ENCODE results near the gene KBTBD7. TPM values are rescaled to one million over a fixed set of nuclear protein-coding genes. Genes with fewer than 3 reads are reported as not detected.

Gene KBTBD7
- total and polyA plus RNA-seq, 2 of the 13 experiments (the other 11 are each of a cell fraction or from before 2014, with no cell fraction given), result 3.6 to 9.0 TPM

- no peak for TF ChIP-seq ZNF784 (CRISPR knock-in tag; IDR thresholded peaks at IDR 0.05; ENCODE audit: borderline replicate concordance)
- no peak for TF ChIP-seq ZNF292 (CRISPR knock-in tag; IDR thresholded peaks at IDR 0.05; ENCODE audit: borderline replicate concordance, low read depth)
- no peak for TF ChIP-seq ZNF44 (CRISPR knock-in tag; IDR thresholded peaks at IDR 0.05)
These were observed 47.3 kb upstream of the KBTBD7 start (continued) for GRCh38 chr13:41241626-41242025.

- H3K4me2 ChIP-seq (ENCODE audit: low read depth, low read length), result no peak overlapping the region
- H3K79me2 ChIP-seq (ENCODE audit: insufficient read depth, low read length), result no peaks in the 10 kb centered on the region
- in situ Hi-C loops (cut with HindIII; ENCODE audit: extremely low pct_ligation_motif_present, low pct_unique_long_range_greater_than_20kb), result no loop called here
- peaks cover 1 to 10% of the 10 kb centered on the region in 2 experiments; a peak in 2 of 5 replicates for H3K36me3 ChIP-seq (replicated peaks in 1 of 2; ENCODE audit: control insufficient read depth in 1 of 2, insufficient read depth in 2 of 2, low read length in 2 of 2)
- BruUV-seq (replicated peaks), result no TSS peak
- WGBS (ENCODE audit: low lambda C conversion rate), result 90% methylated on average over 1 of the region's 1 CpG
- intact Hi-C loops (cut with micrococcal nuclease; ENCODE audit: unreplicated experiment), result no loop called here
- peaks cover 12% of the 10 kb centered on the region for H3K4me1 ChIP-seq (ENCODE audit: insufficient read depth, low read length)
- POLR2A ChIA-PET, result no interaction called here
- H2AFZ ChIP-seq (ENCODE audit: low read length), result no peak overlapping the region
- H3K27me3 ChIP-seq (ENCODE audit: control insufficient read depth in 1 of 2, insufficient read depth in 2 of 2, low read length in 2 of 2), result no peaks in the 10 kb centered on the region
- TF ChIP-seq KDM4B (CRISPR knock-in tag; IDR thresholded peaks at IDR 0.05), result no peak
- H4K20me1 ChIP-seq (ENCODE audit: insufficient read depth, low read length), result no peaks in the 10 kb centered on the region
- no peak for ATAC-seq
- no peak overlapping the region for H3K4me3 ChIP-seq (replicated peaks in 1 of 3; ENCODE audit: insufficient read depth in 1 of 3, low read depth in 2 of 3, low read length in 3 of 3)
- H3K9ac ChIP-seq (ENCODE audit: insufficient read depth, low read depth, low read length), result no peak overlapping the region
- H3K9me3 ChIP-seq (ENCODE audit: low read length), result no peaks in the 10 kb centered on the region
- no peak for FAIRE-seq
- DNase-seq (ENCODE audit: low spot score), result no peak
- CTCF ChIA-PET (ENCODE audit: low intra/inter-chr PET ratio, low total read pairs), result no interaction called here
- no peak overlapping the region for H3K27ac ChIP-seq (ENCODE audit: extremely low read length, insufficient read depth, low read length)
These were observed 42.0 kb upstream of the KBTBD7 start for GRCh38 chr13:41236369-41236768.

- POLR2A ChIA-PET, result no interaction called here
- TF ChIP-seq SRY (CRISPR knock-in tag; IDR thresholded peaks at IDR 0.05) (no peak), NFE2 (CRISPR knock-in tag; IDR thresholded peaks at IDR 0.05) (no peak), HMG20B (CRISPR knock-in tag; conservative IDR thresholded peaks at IDR 0.05) (no peak), SNAPC4 (CRISPR knock-in tag; IDR thresholded peaks at IDR 0.05) (no peak)
These were observed 38.5 kb upstream of the KBTBD7 start for GRCh38 chr13:41232578-41233480.

More at GRCh38 chr13:41232578-41233480, 38.5 kb upstream of the KBTBD7 start:
- H3K9me3 ChIP-seq (ENCODE audit: low read length), result no peaks in the 10 kb centered on the region
- FAIRE-seq (no peak), ATAC-seq (no peak), DNase-seq (ENCODE audit: low spot score) (no peak)
- H3K4me1 ChIP-seq (ENCODE audit: insufficient read depth, low read length), result peaks cover 16% of the 10 kb centered on the region
- no peak overlapping the region for H3K27ac ChIP-seq (ENCODE audit: extremely low read length, insufficient read depth, low read length)
- no peak overlapping the region for H2AFZ ChIP-seq (ENCODE audit: low read length)
- no peak overlapping the region for H3K4me3 ChIP-seq (replicated peaks in 1 of 3; ENCODE audit: insufficient read depth in 1 of 3, low read depth in 2 of 3, low read length in 3 of 3)
- H3K36me3 ChIP-seq (replicated peaks in 1 of 2; ENCODE audit: control insufficient read depth in 1 of 2, insufficient read depth in 2 of 2, low read length in 2 of 2), result peaks cover 0 to 12% of the 10 kb centered on the region in 2 experiments; a peak in 2 of 5 replicates
- intact Hi-C loops (cut with micrococcal nuclease; ENCODE audit: unreplicated experiment) (no loop called here), in situ Hi-C loops (cut with HindIII; ENCODE audit: extremely low pct_ligation_motif_present, low pct_unique_long_range_greater_than_20kb) (no loop called here)
- H3K4me2 ChIP-seq (ENCODE audit: low read depth, low read length), result no peak overlapping the region
- no peaks in the 10 kb centered on the region for H3K79me2 ChIP-seq (ENCODE audit: insufficient read depth, low read length)
- 93% methylated on average over 4 of the region's 4 CpGs for WGBS (ENCODE audit: low lambda C conversion rate)
- H4K20me1 ChIP-seq (ENCODE audit: insufficient read depth, low read length), result no peaks in the 10 kb centered on the region
- BruUV-seq (replicated peaks), result TSS peak; percentile 19
- CTCF ChIA-PET (ENCODE audit: low intra/inter-chr PET ratio, low total read pairs), result no interaction called here
- no peaks in the 10 kb centered on the region for H3K27me3 ChIP-seq (ENCODE audit: control insufficient read depth in 1 of 2, insufficient read depth in 2 of 2, low read length in 2 of 2)
- H3K9ac ChIP-seq (ENCODE audit: insufficient read depth, low read depth, low read length), result no peak overlapping the region
